HG03558 (cell line): ENCODE data around the gene SYTL2.

Experiments used
- ATAC-seq: cut with Tn5 transposase; IDR thresholded peaks from one replicate; pipeline ENCODE4 v1.9.1; 2021; ENCODE audit warnings: moderate number of reproducible peaks; ENCODE audit not compliant: unreplicated experiment; ENCODE audit errors: extremely low read depth

SYTL2 gene

GRCh38 chr11:85768473-85769146, 42.3 kb downstream of the SYTL2 start:
- ATAC-seq, result no peak

- ATAC-seq, result no peak
These were observed 43.5 kb downstream of the SYTL2 start for GRCh38 chr11:85767246-85767945.

GRCh38 chr11:85766721-85767161, 44.2 kb downstream of the SYTL2 start:
- ATAC-seq, result no peak

GRCh38 chr11:85764796-85765195, 46.1 kb downstream of the SYTL2 start:
- no peak for ATAC-seq

GRCh38 chr11:85762226-85762625, 48.7 kb downstream of the SYTL2 start:
- no peak for ATAC-seq

- no peak for ATAC-seq
These were observed 51.0 kb downstream of the SYTL2 start for GRCh38 chr11:85759915-85760314.

GRCh38 chr11:85758480-85759039, 52.4 kb downstream of the SYTL2 start:
- no peak for ATAC-seq

GRCh38 chr11:85758026-85758425, 52.9 kb downstream of the SYTL2 start:
- no peak for ATAC-seq

- no peak for ATAC-seq
These were observed 54.3 kb downstream of the SYTL2 start for GRCh38 chr11:85756401-85757200.

- ATAC-seq, result no peak
These were observed 55.2 kb downstream of the SYTL2 start for GRCh38 chr11:85755701-85756100.

- ATAC-seq, result no peak
These were observed 55.7 kb downstream of the SYTL2 start for GRCh38 chr11:85755285-85755684.

GRCh38 chr11:85752890-85753581, 57.9 kb downstream of the SYTL2 start:
- ATAC-seq, result no peak

- ATAC-seq, result no peak
These were observed 58.6 kb downstream of the SYTL2 start for GRCh38 chr11:85752201-85752889.

- no peak for ATAC-seq
These were observed 59.2 kb downstream of the SYTL2 start for GRCh38 chr11:85751724-85752123.

GRCh38 chr11:85750646-85751045, 60.3 kb downstream of the SYTL2 start:
- no peak for ATAC-seq

GRCh38 chr11:85749884-85750283, 61.1 kb downstream of the SYTL2 start:
- no peak for ATAC-seq

GRCh38 chr11:85749287-85749834, 61.6 kb downstream of the SYTL2 start:
- ATAC-seq, result no peak

- no peak for ATAC-seq
These were observed 62.5 kb downstream of the SYTL2 start for GRCh38 chr11:85748455-85748891.

- ATAC-seq, result no peak
These were observed 64.3 kb downstream of the SYTL2 start for GRCh38 chr11:85746670-85747069.
